DND-41 (cell line): ENCODE measurements around the gene TMEM117.

Experiments
- ATAC-seq: fragments of 200-7000 bp; cut with Tn5 transposase; 3 replicates; pipeline ENCODE4 v1.9.1; 2021; ENCODE audit warnings: low read depth; ENCODE audit not compliant: insufficient read depth
- DNase-seq: peaks from one replicate; pipeline ENCODE4 v3.0.0-alpha.2; 2020
- H2AFZ ChIP-seq: 2 replicates; pipeline ENCODE4 v1.6.0; 2012; ENCODE audit warnings: low read depth, low read length
- H3K27ac ChIP-seq: 2 replicates; pipeline ENCODE4 v1.5.1; 2012; ENCODE audit warnings: low read length, inconsistent platforms
- H3K27me3 ChIP-seq: fragments of 200-600 bp; sonication (generic); 2 replicates; pipeline ENCODE4 v1.6.0; 2012; ENCODE audit warnings: low read length, mild to moderate bottlenecking, inconsistent platforms; ENCODE audit not compliant: insufficient read depth, poor library complexity
- H3K36me3 ChIP-seq: 2 replicates; pipeline ENCODE4 v1.5.1; 2012; ENCODE audit warnings: low read length, inconsistent platforms; ENCODE audit not compliant: insufficient read depth
- H3K4me1 ChIP-seq: 2 replicates; pipeline ENCODE4 v1.5.1; 2012; ENCODE audit warnings: mild to moderate bottlenecking, low read length; ENCODE audit not compliant: insufficient read depth
- H3K4me2 ChIP-seq: 2 replicates; pipeline ENCODE4 v1.6.0; 2012; ENCODE audit warnings: mild to moderate bottlenecking, moderate library complexity, low read length, inconsistent platforms; ENCODE audit not compliant: insufficient read depth
- H3K4me3 ChIP-seq, 2 experiments: fragments of 200-600 bp in 1 of 2; shearing (Covaris generic) in 1 of 2; 2 replicates each; pipeline ENCODE4 v1.5.1; 2012 to 2016; ENCODE audit warnings: inconsistent platforms in 2 of 2, low read length in 2 of 2, mild to moderate bottlenecking in 2 of 2, low read depth in 1 of 2, moderate library complexity in 1 of 2
- H3K79me2 ChIP-seq: 2 replicates; pipeline ENCODE4 v1.6.0; 2012; ENCODE audit warnings: low read length, inconsistent platforms; ENCODE audit not compliant: insufficient read depth
- H3K9ac ChIP-seq: 2 replicates; pipeline ENCODE4 v1.6.0; 2012; ENCODE audit warnings: low read depth, mild to moderate bottlenecking, inconsistent platforms, low read length, moderate library complexity
- H3K9me3 ChIP-seq: 2 replicates; pipeline ENCODE4 v1.5.1; 2012; ENCODE audit warnings: low read length, moderate library complexity, mild to moderate bottlenecking, inconsistent platforms; ENCODE audit not compliant: insufficient read depth, severe bottlenecking
- H4K20me1 ChIP-seq: 2 replicates; pipeline ENCODE4 v1.6.0; 2012; ENCODE audit warnings: low read length; ENCODE audit not compliant: insufficient read depth
- EZH2 ChIP-seq: IDR thresholded peaks from 3 replicates; pipeline ENCODE4 v1.6.1; 2012; ENCODE audit warnings: borderline replicate concordance, low read depth, mild to moderate bottlenecking, moderate library complexity, low read length, inconsistent platforms; ENCODE audit not compliant: severe bottlenecking
- TF ChIP-seq, protein P1 (sequence below): IDR thresholded peaks from 2 replicates; pipeline ENCODE4 v1.5.1; 2012; ENCODE audit warnings: borderline replicate concordance, low read length, moderate library complexity, mild to moderate bottlenecking; ENCODE audit not compliant: poor library complexity, severe bottlenecking; ENCODE audit errors: extremely low read depth

TMEM117 gene

DNA sequence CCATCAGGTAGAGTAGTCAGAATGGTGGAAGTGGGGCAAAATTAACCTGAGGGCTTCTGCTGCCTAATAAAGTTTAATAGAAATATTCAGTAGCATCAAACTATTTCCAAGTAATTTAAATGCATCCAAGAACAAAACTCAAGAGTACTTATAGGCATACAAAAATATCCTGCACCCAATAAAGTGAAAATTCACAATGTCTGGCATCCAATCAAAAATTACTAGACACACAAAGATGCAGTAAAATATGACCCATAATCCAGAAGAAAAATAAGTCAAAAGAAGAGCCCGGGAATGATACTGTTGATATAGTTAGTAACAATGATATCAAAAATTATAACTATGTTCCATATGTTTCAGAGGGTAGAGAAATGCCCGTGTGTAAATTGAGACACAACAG is 95.3 kb downstream of the TMEM117 start:
- H3K9ac ChIP-seq = no peak overlapping the region
- no peak overlapping the region for H3K4me2 ChIP-seq
- no peak overlapping the region for H3K27ac ChIP-seq
- no peak for ATAC-seq
- H3K4me1 ChIP-seq = no peaks in the 10 kb centered on the region
- no peak for DNase-seq
- no peaks in the 10 kb centered on the region for H4K20me1 ChIP-seq
- H2AFZ ChIP-seq = no peak overlapping the region
- peaks cover 14% of the 10 kb centered on the region for H3K9me3 ChIP-seq
- H3K36me3 ChIP-seq = no peaks in the 10 kb centered on the region
- no peaks in the 10 kb centered on the region for H3K79me2 ChIP-seq
- no peak for TF ChIP-seq EZH2
- TF ChIP-seq, protein P1, sequence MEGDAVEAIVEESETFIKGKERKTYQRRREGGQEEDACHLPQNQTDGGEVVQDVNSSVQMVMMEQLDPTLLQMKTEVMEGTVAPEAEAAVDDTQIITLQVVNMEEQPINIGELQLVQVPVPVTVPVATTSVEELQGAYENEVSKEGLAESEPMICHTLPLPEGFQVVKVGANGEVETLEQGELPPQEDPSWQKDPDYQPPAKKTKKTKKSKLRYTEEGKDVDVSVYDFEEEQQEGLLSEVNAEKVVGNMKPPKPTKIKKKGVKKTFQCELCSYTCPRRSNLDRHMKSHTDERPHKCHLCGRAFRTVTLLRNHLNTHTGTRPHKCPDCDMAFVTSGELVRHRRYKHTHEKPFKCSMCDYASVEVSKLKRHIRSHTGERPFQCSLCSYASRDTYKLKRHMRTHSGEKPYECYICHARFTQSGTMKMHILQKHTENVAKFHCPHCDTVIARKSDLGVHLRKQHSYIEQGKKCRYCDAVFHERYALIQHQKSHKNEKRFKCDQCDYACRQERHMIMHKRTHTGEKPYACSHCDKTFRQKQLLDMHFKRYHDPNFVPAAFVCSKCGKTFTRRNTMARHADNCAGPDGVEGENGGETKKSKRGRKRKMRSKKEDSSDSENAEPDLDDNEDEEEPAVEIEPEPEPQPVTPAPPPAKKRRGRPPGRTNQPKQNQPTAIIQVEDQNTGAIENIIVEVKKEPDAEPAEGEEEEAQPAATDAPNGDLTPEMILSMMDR = no peak
- H3K27me3 ChIP-seq = no peaks in the 10 kb centered on the region
- no peak overlapping the region for H3K4me3 ChIP-seq

DNA sequence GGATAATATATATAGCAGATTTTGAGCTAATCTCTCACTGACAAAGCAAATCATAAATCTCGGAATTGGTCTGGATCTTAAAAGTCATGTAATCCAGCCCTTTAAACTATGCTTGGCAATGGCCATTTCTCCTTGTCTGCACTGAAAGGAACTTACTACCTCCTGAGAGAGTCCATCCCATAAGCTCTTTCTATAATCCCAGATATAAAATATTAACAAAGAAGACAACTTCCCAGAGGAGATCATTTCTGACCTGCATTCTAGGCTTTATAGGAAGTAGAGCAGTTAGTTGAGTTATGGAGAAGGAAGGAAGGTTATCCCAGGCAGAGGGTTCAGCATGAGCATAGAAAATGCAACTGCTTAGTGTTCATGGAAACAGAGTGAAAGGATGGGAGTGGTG is 99.7 kb downstream of the TMEM117 start:
- Histone ChIP-seq H2AFZ (no peak overlapping the region), H3K27me3 (no peaks in the 10 kb centered on the region), H3K4me2 (no peak overlapping the region), H3K79me2 (no peaks in the 10 kb centered on the region), H4K20me1 (no peaks in the 10 kb centered on the region), H3K9me3 (peaks cover 7% of the 10 kb centered on the region), H3K9ac (no peak overlapping the region), H3K36me3 (no peaks in the 10 kb centered on the region), H3K4me3 (no peak overlapping the region), H3K27ac (no peak overlapping the region), H3K4me1 (no peaks in the 10 kb centered on the region)
- no peak for ATAC-seq
- DNase-seq = no peak
- no peak for TF ChIP-seq EZH2
- TF ChIP-seq, protein P1 = no peak

DNA sequence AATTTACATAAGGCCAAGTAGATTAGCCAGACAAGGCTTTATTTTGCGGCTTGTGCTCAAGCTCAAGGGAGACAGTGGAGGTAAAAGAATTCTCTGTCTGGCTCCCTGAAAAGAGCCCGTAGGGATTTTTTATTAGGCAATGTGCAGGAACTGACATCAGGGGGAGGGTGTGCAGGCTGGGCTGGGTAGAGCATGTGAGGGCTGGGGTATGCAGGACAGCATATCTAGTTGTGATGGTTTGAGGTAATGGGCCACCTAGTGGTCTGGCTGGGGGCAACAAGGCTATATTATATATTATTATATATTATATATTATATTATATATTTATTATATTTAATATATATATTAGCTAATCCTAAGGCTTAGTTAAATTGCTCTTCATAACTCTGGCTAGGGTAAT is 102.1 kb downstream of the TMEM117 start:
- DNase-seq (no peak), ATAC-seq (peak; percentile 52; the same call in 1 of the 3 replicates)
- Histone ChIP-seq H3K9me3 (no peaks in the 10 kb centered on the region), H3K27ac (no peak overlapping the region), H3K4me1 (no peaks in the 10 kb centered on the region), H3K9ac (no peak overlapping the region), H2AFZ (no peak overlapping the region), H3K4me3 (no peak overlapping the region), H3K4me2 (no peak overlapping the region), H4K20me1 (no peaks in the 10 kb centered on the region), H3K79me2 (no peaks in the 10 kb centered on the region), H3K27me3 (no peaks in the 10 kb centered on the region), H3K36me3 (no peaks in the 10 kb centered on the region)
- TF ChIP-seq EZH2 = no peak
- TF ChIP-seq, protein P1 = no peak

- Histone ChIP-seq H3K27ac (no peak overlapping the region), H4K20me1 (no peaks in the 10 kb centered on the region), H3K9me3 (no peaks in the 10 kb centered on the region), H3K4me3 (no peak overlapping the region), H2AFZ (no peak overlapping the region), H3K4me1 (no peaks in the 10 kb centered on the region), H3K36me3 (no peaks in the 10 kb centered on the region), H3K79me2 (no peaks in the 10 kb centered on the region), H3K9ac (no peak overlapping the region), H3K4me2 (no peak overlapping the region), H3K27me3 (no peaks in the 10 kb centered on the region)
- TF ChIP-seq, protein P1 = no peak
- no peak for TF ChIP-seq EZH2
- DNase-seq (no peak), ATAC-seq (no peak)
Measured at GRCh38 chr12:43942379-43942778, 106.5 kb downstream of the TMEM117 start.
